Occipital lobe (tissue), 2 donors: ENCODE measurements around the gene VWA3B. TPM values are rescaled to one million over a fixed set of nuclear protein-coding genes. Genes with fewer than 3 reads are reported as not detected.
A peak's percentile ranks its signal among the peaks of the same experiment; 100 is the strongest.

ENCODE experiments used
- DNase-seq: peaks from one replicate; lab custom pipeline; 2025; lab: John Stamatoyannopoulos, UW
- total RNA-seq: library from RNA; depleted of rRNA; stranded (reverse); fragments of >200 nt; gene quantifications from one replicate; pipeline ENCODE4 v1.2.3, GENCODE V29; 2014

The VWA3B gene
- total RNA-seq, 1 donor from 2014 or later: 0.31 TPM

DNA sequence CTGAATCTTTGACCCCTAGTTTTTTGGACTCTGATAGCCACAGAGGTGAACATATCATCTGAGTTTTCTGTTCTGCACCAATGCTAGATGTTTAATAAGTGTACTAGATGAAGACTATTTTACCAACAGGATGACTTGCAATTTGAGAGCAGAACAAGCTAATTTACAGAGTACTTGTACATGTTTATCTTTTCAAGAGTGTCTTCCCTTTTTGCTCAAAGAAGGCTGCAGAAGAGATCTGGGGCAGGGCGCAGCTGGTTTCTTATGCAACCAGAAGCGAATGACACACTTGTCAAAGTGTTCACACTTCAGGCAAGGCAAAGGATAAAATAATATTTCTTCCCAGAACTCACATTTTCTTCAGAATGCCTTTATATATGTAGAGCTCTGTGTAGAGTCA is 86.0 kb downstream of the VWA3B start:
- DNase-seq: no peak

DNA sequence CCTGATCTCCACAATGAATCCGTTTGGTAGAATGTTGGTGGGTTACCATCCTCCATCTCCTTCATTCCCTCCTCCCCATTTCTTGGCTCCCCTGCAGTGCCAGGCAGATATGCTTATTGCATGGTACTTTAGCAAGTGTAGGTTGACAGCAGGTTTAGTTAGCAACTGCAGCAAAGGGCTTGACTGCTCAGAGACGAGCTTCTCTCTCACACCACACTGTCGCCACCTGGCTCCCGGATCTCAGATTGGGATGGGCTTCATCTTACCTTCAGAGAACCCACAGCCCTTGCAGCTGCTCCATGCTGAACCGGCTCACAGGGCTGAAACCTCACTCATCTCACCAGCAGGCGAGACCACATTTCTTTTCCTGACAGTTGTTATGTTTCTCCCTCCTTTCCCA is 88.8 kb downstream of the VWA3B start:
- no peak for DNase-seq

DNA sequence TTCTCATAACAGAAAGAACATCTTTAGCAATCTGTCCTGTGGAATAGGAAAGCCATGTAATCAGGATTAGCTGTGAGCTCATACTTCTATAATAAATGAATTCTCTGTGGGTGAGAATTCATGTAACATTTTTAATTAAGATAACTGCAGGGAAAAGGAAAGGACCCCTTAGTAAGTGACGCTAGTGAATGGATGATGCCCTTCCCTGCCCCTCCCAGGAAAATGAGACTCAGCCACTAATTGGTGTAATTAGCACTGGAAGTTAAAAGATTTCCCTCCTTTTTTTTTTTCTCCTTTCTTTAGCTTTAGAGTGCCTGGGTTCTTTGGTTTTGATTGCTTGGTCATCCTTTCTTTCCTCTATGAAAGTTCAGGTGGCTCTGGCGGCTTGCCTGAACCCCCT is 90.3 kb downstream of the VWA3B start:
- no peak for DNase-seq

DNA sequence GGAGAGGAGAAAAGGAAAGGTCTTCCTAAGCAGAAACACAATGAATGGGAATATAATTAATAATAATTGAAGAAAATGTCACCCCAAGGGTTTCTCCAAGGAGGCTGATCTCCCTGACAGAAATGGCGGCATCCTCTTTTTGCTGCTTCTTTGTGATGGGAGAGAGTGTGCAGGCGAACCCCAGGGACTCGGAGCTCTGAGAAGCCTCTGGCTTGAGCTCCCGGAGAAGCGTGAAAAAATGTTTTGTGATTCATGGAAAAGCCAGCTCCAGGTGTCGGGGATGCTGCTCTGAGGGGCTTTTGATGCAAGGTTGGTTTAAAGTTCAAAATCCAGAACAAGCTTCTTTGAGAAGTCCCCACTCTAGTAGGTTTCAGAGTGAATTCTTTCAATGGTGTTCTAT is 91.0 kb downstream of the VWA3B start:
- no peak for DNase-seq

DNA sequence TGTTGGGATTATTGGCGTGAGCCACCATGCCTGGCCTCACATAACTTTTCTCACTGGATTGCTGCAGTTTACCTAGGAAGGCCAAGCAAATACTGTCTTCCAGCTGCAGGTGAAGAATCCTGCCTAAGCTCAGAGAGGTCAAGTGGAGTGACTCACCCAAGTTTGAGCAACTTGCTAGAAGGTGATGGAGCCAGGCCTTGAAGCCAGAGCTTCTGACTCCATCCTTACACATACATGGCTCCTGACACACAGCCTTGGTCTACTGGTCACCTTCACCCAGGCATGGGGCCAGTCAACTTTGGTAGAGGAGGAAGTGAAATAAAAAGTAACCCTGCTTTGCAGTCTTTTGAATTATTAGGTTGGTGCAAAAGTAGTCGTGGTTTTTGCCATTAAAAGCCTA is 93.5 kb downstream of the VWA3B start:
- DNase-seq: no peak

DNA sequence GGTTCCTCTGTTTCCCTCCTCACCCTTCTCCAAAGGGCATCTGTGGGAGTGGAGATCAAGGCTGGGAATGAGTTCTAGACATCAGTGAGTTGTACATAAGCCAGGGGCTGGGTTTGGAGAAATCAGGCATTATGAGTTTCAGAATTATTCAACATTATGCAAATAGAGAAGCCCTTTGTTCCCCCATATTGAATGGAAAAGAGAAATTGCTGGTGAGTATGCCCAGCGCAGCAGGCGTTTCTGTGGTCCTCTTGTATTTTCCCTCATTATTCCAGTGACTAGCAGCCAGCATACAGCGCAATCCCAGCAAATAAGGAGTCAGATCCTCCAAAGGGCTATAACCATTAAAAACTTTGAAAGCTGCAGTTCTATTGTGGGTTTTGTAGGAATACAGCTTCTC is 94.4 kb downstream of the VWA3B start:
- DNase-seq: no peak

DNA sequence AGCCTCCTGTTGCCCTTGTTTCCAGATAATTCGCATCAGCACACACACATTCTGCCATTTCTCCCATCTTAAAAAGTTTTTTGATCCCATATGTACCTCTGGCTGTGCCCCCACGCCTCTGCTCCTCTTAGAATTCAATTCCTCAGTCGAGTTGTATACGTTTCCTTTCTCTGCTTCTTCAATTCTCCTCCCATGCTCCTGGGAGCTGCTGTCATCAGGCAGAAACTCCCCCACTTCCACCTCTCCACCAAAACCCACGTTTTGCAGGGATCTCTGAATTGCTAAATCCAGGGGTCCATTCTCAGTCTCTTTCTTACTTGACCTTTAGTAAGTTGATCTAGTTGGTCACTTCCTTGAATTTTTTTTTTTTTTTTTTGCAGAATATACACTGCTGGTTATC is 98.8 kb downstream of the VWA3B start:
- DNase-seq: no peak

DNA sequence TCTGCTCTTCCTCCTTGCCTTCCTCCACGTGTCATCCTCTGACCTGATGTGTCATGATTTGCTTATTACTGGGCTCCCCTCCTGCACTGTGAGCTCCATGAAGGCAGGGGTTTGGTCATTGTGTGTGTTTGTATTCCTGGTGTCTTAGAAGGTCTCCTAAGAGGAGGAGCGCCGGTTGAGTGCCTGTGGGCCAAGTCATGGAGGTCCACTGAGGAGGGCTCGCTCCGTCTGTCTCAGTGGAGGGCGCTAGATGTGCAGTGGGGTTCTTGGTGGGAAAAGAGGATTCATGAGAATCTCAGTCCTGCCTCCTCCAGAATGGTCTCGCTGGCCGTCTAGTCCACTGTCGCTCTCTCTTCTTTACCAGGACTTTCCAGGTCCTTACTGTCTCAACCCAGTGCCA is 100.2 kb downstream of the VWA3B start:
- DNase-seq: no peak

DNA sequence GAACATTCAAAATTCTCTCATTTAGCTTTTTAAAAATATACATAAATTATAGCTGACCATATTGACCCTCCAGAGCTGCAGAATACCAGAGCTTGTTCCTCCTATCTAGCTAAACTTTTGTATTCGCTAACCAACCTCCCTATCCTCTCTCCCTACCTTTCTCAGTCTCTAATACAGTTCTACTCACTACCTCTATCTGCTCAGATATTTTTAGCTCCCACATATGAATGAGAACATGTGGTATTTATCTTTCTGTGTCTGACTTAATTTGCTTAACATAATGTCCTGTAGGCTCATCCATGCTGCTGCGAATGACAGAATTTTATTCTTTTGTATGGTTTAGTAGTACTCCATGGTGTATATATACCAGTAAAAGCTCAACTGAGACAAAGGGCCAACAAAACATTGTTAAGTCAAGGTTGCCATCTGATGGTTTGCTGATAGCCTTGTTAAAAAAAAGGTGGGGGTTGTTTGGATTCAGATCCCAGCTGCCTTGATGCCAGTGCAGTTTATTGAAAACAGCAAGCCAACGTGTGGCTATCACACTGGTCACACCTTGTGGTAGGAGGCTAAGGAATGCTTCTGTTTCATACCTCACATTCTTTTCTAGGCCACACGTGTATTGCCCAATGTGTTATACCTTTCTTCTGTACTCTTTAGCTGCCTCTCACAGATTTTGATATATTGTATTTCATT is 101.5 kb downstream of the VWA3B start:
- no peak for DNase-seq

DNA sequence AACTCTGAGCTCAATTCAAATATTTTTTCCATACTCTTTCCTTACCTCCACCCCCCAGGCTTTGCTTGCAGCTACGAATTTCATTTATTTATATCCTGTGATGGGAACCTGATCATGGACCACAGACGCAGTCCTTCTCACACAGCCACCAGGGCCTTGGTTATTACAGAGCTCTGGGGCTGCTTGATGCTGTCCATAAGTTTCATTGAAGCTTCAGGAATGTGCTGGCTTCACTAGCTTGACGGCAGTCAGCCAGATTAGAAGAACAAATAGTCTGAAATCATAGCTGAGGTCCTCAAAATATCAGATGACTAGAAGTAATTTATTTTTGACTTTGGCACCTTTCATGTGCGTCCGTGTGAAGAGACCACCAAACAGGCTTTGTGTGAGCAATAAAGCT is 104.9 kb downstream of the VWA3B start:
- no peak for DNase-seq

DNA sequence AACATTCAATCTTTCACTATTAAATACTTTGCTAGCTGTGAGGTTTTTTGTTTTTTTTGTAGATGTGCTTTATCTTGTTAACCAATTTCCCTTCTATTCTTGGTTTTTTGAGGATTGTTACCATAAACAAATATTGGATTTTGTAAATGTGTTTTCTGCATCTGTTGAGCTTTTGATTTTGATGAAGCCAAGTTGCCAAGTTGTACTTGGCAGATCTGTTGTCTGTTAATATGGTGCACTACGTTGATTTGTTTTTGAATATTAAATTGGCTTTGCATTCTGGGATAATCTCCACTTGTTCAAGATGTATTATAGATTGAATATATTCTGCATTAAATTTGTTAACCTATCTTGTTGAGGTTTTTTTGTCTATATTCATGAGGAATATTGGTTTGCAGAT is 114.6 kb downstream of the VWA3B start:
- no peak for DNase-seq

DNA sequence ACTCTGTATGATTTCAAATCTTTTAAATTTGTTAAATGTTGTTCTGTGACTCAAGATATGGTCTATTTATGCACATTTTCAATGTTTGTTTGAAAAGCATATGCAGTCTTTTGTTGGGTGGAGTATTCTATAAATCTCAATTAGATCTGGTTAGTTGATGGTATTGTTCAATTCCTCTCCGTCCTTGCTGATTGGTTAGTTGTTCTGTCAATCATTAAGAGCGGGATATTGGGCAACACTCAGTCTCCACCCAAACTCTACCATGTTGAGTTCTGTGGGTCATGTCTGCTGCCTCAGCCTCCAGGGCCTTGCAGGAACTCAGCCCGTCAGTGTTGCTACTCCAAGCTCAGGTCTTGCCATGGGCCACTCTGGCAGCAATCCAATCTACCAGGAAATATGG is 118.9 kb downstream of the VWA3B start:
- no peak for DNase-seq

DNA sequence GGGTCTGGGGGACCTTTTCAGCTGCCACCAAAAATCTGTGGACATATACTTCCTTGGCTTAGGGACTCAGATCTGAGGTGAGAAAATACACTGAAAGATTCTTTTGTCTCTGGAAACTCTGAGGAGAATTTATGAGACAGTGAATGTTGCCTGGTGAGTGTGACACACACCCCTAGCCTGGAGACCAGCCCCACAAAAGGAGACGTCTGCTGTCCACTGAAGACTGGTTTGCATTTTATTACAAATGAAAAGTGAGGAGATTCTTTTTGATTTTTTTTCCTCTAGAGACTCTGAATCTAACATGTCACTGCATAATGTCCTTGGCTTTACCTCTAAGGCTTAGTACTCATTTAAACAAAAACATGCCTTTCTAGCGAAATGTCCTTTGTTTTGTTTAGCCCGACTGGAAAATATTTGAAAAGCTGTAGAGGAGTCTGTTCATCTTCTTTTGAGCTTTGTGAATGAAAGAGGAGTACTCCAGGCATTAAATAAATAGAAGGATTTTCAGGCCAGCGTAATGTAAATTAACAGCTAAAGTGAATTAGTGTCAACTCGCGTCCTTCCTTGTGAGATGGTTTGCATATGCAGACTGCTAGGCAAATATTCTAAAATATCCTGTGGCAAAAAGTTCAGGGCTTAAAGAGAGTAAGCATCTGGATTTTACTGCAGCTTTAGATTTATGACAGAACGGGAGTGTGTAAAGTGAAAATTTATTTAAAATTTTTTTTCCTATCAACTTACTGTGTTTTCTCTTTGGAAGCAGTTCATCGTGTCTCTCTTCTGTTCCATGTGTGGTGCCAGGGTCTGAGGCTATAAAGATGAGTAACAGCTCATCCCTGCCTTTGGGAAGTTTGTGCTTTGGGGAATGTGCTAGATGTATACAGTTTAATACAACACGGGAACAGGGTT is 125.4 kb downstream of the VWA3B start:
- DNase-seq: no peak

DNA sequence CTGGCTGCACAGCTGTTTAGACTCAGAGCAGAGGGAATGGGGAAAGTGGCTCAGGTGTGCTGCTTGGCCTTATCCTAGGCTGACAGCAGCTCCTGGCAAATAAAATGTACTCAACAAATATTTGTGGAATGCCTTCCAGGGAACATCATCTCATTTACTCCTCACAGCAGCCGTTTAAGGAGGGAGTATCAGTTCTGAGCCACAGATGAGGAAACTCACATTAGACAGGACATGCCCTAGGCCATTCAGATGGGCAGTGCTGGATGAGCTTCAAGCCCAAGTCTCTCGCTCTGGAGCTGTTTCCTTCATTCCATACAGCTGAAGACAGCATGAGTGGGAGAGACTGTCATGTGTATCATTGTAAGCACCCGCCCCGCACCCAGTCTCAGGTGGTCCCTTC is 129.6 kb downstream of the VWA3B start:
- DNase-seq: no peak

DNA sequence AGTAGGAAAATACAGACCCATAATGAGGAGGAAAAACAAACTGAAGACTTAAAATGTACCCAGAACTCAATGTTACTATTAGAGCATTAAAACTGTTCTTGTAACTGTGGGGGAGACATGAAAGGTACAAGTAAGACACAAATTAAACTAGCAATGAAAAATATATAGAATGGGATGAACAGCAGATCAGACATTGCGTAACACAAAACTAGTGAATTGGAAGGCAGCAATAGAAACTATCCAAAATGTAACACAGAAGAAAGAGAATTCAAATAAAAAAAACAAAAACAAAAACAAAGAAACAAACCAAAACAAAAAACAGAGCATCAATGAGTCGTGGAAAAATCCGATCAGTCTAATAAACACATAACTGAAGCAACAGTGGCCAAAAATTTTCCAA is 132.2 kb downstream of the VWA3B start:
- no peak for DNase-seq

DNA sequence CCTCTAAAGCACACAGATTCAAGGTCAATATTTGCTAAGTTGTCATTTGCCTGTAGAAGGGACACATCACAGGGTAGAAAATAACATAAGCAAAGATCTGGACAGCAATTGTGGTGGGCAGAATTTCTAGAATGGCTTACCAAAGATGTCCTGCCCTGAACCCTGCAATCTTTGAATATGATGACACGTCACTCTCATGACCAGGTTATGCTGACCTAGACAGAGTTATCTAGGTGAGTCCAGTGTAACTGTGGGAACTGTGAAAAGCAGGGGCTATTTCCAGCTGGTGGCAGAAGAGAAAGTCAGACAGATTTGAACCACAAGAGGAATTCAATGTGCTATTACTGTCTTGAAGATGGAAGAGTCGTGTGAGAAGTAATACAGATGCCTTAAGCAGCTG is 147.0 kb downstream of the VWA3B start:
- no peak for DNase-seq

DNA sequence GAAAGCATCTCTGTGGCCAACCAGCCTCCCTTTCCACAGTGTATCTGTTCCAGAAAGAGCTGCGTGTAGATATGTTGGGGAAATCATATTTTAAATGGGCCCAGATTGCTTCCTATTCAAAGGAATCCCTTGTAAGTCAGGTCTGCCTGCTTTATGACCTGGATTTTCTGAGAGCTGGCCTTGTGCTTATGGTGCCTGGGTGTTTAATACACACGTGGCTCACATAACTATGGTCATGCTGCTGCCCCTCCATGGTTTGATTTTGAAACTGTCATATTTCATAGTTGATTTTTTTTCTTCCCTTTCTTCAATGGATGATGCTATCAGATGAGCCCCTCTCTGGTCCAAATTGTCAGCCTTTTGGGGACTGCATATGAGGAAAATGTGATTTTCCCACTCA is 147.8 kb downstream of the VWA3B start:
- DNase-seq: no peak

DNA sequence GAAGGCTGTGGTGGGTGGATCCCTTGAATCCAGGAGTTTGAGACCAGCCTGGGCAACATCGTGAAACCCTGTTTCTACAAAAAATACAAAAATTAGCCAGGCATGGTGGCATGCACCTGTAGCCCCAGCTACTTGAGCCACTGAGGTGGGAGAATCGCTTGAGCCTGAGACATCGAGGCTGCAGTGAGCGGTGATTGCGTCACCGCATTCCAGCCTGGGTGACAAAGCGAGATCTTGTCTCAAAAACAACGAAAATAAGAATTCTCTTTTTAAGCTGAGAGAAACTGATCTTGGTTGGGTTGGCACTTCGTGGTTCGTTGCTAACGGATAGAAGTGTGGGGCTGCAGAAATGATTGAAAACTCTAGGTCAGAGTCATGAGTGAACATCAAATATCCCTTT is 150.0 kb downstream of the VWA3B start:
- no peak for DNase-seq

DNA sequence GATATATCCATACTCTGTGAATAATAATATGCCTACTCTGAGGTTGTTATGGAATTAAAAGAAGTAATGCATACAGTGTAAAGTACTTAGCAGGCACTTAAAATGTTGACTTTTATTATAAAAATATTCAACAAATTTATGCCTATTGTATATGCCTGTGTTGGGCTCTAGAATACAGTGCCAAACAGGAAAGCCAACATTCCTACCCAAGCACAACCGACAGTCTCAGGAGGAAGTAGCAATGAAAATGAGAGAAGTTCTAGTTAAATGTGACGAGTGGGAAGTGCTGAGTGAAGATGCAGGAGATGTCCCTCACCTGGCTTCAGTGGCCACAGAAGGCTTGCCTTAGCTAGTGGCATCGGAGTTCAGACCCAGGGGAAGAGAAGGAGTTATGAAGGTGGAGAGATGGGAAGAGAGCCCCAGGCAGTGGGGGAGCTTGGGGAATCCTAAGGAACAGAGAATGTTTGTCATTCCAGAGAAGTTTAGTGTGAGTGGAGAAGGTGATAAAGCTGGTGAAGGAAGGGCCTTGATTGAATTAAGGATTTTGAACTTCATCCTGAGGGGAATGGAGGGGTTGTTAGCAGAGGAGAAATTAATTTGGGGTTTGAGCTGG is 153.9 kb downstream of the VWA3B start:
- DNase-seq: no peak

DNA sequence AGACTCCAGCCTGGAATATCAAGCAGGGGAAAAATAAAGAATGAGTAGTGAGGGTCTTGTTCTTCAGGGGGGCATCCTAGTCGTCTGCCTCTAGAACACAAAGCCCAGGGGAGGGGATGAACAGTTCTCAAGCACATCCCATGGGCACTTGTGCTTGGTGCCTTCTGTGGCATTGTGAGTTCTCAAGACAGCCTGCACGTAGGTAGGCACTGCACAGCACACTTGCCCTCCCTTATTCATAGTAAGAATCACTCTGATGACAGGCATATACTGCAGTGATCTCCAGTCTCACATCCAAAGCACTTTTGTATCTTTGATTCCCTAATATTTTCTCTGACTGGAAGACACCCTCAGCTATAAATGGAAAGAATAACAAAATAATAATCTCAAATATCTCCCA is 154.6 kb downstream of the VWA3B start:
- no peak for DNase-seq

DNA sequence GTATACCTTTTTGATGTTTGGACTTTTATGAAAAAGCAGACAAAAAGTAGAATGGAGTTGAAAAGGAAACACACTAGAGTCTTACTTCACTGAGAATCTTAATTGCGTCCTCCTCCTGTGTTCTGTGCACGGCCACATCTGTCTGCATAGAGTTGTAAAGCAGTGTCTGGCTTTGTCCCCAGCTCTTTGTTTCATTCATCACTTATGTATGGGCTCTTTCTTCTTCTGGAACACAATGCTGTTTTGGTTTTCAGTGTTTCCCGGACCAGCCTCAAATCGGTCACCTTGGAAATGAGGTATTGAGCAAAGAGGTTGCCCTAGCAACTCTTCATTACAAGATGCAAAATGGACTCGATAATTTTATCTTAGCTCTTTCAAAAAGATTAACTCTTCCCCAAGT is 155.0 kb downstream of the VWA3B start:
- peak; percentile 9 for DNase-seq

DNA sequence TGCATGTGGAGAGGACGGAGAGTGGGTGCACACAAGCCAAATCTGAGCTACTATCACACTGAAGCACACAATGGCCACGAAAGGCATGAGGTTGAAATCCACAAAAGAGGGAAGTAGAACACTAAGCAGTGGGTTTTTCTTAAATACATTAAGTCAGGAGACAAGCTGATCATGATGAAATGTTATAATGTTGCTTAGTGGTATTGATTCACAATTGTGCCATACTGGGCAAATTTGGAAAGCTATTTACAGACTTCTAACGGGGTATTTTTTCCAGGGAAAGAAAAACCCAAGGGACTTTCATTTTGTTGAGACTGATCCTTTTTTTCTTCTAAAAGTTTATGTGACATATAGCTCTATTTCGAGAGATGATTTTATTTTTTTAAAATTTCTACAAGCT is 158.5 kb downstream of the VWA3B start:
- DNase-seq: no peak

DNA sequence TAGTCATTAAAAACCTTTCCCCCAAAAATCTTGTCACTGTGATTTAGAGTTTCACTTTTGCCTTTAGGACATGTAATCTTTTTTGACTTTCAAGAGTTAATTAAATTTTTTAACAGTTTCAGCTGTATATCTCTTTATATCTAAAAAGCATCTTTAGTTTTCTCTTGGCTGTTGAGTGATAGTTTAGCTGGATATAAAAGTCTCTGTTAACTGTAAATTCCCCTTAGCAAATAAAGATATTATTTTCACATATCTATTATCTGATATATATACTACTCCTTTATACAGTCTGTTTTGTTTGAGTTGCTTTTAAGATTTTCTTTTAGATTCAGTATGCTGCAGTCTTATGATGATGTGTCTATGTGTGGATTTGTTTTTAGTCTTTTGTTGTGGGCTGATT is 160.4 kb downstream of the VWA3B start:
- DNase-seq: no peak
